ENCODE data around the gene CCDC34. TPM values are rescaled to one million over a fixed set of nuclear protein-coding genes. Genes with fewer than 3 reads are reported as not detected.

CCDC34 gene
- total RNA-seq, 2 experiments from 2014 or later, result 27.9 to 35.1 TPM

DNA sequence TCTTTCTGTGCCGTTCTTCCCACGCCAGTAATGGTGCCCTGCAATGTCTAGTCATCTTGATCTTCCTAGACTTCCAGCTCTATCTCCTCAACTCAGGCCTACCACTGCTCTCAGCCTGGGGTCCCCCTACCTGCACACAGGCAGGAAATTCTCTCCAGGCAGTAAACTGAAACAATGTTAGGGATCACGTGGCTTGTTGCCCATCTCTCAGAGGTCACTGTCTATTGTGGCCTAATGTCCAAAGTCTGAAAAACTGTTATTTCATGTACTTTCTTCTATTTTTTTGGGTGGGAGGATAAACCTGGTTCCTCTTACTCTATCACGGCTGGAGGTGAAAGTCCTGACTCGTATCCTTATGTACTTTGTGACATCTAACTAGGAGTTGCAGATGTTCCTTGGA, 59.1 kb downstream of the CCDC34 start:
- Mint-ChIP-seq H3K27ac (no peak overlapping the region), H3K4me1 (peaks cover 5% of the 10 kb centered on the region), H3K4me3 (no peak overlapping the region), H3K9me3 (no peaks in the 10 kb centered on the region), H3K36me3 (no peaks in the 10 kb centered on the region), H3K27me3 (peaks cover 3% of the 10 kb centered on the region)
- no peak for DNase-seq

DNA sequence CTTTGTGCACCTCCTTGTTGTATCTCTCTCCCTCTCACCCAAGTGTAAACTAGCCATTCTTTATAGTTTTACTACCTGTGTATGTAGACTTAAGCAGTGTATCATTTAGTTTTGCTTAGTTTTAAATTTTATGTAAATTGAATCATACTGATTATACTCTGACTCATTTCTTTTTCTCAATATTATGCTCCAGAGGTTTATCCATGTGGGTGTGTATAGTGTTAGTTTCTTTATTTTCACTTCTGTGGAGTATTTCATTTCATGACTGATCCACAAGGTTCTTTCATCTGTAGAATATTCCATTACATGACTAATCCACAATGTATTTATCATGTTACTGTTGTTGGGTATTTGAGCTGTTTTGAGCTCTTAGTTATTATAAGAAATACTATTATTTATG, 62.0 kb downstream of the CCDC34 start:
- H3K36me3 Mint-ChIP-seq, result no peaks in the 10 kb centered on the region
- no peak for DNase-seq
- H3K4me1 Mint-ChIP-seq, result peaks cover 5% of the 10 kb centered on the region
- no peak overlapping the region for H3K27ac Mint-ChIP-seq
- no peak overlapping the region for H3K4me3 Mint-ChIP-seq
- H3K9me3 Mint-ChIP-seq, result no peaks in the 10 kb centered on the region
- peaks cover 3% of the 10 kb centered on the region for H3K27me3 Mint-ChIP-seq

DNA sequence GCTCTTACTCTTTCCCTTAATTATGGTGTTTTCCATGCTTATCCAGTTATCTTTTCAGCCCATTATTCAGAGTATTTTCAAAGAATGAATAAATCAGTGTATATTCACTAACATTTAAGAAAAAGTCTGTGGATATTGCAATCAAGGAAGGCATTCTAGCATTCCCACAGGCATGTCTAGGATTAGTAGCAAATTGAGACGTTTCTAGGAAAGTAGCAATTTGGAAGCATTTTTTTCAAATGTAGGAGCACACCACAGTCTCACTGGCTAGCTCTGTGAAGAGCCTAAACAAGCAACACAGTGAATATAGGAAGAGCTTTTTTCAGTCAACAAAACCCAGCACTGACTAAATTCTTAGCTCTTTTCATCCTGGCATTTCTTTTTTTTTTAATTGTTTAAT, 65.4 kb downstream of the CCDC34 start:
- DNase-seq, result no peak
- Mint-ChIP-seq H3K4me1 (peaks cover 5% of the 10 kb centered on the region), H3K4me3 (no peak overlapping the region), H3K36me3 (no peaks in the 10 kb centered on the region), H3K27me3 (peaks cover 3% of the 10 kb centered on the region), H3K27ac (no peak overlapping the region), H3K9me3 (no peaks in the 10 kb centered on the region)

DNA sequence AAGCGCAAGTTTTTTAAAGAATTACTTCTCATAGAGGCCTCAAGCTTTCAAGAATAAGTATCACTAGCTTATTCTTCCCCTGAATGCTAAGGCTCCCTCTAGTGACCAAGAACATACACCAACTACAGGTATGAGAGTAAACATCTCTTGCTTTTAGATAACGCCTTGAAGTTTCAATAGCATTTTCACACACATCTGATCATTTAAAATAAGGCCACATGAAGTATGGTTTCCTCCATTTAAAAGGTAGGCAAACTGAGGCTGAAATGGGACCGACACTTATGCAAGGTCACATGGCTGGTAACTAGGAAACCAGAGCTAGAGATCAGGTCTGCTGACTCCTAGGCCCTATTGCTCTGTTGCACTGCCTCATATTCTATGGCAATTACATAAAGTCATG, 66.5 kb downstream of the CCDC34 start:
- Mint-ChIP-seq H3K4me1 (peaks cover 5% of the 10 kb centered on the region), H3K27me3 (peaks cover 6% of the 10 kb centered on the region), H3K27ac (no peak overlapping the region), H3K4me3 (no peak overlapping the region), H3K9me3 (peaks cover 5% of the 10 kb centered on the region), H3K36me3 (no peaks in the 10 kb centered on the region)
- DNase-seq, result no peak

DNA sequence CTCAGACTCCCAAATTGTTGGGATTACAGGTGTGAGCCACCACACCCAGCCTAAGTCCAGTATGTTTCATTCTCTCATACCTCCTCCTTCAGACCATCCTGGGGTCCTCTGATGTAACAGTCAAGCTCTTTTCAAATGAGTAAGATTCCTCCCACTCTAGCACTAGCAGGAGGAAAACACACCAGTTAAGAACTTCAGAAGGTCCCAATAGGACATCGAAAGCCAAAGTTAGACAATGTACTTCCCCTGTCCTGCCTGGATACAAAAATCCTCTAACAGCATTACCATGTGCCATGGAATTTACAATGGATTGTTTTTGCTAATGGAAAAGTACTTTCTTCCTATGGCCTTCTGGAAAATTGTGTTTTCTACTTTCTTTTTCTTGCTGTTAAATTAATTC, 67.1 kb downstream of the CCDC34 start:
- H3K4me3 Mint-ChIP-seq, result no peak overlapping the region
- peaks cover 10% of the 10 kb centered on the region for H3K9me3 Mint-ChIP-seq
- DNase-seq, result no peak
- H3K27ac Mint-ChIP-seq, result no peak overlapping the region
- peaks cover 5% of the 10 kb centered on the region for H3K27me3 Mint-ChIP-seq
- H3K4me1 Mint-ChIP-seq, result peaks cover 1% of the 10 kb centered on the region
- no peaks in the 10 kb centered on the region for H3K36me3 Mint-ChIP-seq

DNA sequence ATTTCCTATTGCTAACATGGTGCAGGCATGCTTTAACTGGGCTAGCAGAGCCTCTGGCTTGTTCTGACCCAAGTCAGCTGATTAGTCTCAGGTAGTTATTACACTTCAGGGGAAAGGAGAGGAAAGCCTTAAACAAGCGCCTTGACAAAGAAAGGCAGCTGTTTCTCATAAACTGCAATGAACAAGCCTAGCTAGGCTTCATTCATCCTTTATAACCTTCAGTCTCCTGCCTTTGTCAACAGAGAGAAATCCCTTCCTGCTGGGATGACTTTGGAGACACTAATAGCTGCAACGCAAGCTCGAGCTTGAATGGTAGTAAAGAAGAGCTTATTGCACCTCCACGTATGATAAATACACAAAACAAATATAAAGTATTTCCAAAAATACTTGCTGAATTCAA, 68.4 kb downstream of the CCDC34 start:
- H3K9me3 Mint-ChIP-seq, result peaks cover 18% of the 10 kb centered on the region
- no peak overlapping the region for H3K4me3 Mint-ChIP-seq
- no peak for DNase-seq
- peaks cover 3% of the 10 kb centered on the region for H3K27me3 Mint-ChIP-seq
- no peaks in the 10 kb centered on the region for H3K36me3 Mint-ChIP-seq
- H3K4me1 Mint-ChIP-seq, result no peaks in the 10 kb centered on the region
- H3K27ac Mint-ChIP-seq, result no peak overlapping the region

DNA sequence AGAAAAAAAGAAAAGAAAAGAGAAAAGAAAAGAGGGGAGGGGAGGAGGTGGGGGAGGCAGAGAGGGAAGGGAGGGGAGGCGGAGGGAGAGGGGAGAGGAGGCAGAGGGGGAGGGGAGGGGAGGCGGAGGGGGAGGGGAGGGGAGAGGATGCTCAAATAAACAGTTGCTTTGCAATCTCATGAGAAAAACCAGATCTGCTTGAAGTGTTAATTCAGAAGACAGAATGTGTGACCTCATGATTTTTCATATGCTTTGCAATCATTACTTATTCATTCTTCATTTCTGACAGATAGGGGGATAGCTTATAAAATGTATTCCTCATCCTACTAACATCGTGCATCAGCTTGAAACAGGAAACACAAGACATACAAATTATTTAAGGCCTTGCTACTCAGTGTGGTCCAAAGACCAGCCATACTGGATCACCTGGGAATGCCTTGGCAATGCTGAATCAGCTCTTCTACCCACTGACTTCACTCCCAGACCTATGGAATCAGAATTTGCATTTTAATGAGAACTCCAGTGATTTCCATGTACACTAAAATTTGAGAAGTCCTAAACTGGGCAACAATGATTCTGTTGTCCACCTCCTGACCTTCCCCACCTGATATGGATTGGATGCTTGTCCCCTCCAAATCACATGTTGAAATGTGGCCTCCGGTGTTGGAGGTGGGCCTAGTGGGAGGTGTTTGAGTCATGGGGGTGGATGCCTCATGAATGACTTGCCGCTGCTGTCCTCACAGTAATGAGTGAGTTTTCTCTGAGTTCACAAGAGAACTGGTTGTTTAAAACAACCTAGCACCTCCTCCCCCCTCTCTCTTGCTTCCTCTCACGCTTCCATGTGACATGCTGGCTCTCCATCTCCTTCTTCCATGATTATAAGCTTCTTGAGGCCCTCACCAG, 69.2 kb downstream of the CCDC34 start:
- Mint-ChIP-seq H3K36me3 (no peaks in the 10 kb centered on the region), H3K4me3 (no peak overlapping the region), H3K9me3 (peaks cover 19% of the 10 kb centered on the region), H3K4me1 (no peaks in the 10 kb centered on the region), H3K27ac (no peak overlapping the region), H3K27me3 (peaks cover 3% of the 10 kb centered on the region)
- no peak for DNase-seq

DNA sequence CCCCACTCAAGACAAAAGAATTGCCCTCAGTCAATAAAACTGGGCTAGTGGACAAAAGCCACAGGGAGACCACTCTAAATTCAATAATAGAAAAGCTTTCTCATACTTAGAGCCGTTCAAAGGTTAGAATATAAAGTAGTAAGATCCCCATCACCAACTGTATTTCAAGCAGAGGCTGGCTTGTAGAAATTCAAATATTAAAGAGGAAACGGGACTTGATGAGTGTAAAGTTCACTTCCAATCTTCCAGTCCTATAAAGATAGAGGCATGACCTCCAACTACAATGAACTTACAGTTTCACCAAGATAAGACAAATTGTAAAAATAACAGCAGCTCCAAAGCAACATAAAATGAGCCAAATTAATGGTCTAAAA, 70.4 kb downstream of the CCDC34 start:
- DNase-seq, result no peak
- Mint-ChIP-seq H3K4me3 (no peak overlapping the region), H3K27ac (no peak overlapping the region), H3K4me1 (no peaks in the 10 kb centered on the region), H3K9me3 (peaks cover 19% of the 10 kb centered on the region), H3K27me3 (peaks cover 3% of the 10 kb centered on the region), H3K36me3 (no peaks in the 10 kb centered on the region)

DNA sequence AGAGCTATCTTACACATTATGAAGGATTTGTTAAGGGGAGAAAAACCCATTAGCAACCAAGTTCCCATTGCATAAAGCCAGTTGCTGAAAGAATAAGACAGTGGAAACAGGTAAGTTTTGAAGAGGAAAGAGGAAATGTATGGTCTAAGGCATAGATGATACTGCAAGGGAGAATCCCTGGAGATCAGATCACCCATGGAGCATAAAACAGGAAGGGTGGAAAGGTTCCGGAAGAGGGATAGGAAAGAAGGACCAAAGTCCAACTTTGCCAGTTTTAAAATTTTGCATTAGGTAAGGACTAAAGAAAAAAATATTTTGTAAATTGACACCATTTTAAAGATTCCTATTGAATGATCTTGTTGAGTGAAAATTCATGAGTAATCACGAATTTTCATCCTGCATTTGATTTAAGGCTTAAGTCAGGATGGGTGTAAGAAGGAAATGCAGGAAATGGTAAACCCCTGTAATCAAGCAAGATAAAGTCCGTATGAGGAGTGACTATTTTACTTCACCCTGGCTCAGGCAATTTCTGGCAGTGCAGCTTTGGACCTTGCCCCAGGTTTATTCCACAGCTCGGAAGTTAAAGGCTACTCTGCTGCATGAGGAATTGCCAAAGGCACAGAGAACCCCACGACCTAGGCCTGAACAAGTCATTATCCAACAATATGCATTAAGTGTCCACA, 70.9 kb downstream of the CCDC34 start:
- Mint-ChIP-seq H3K36me3 (no peaks in the 10 kb centered on the region), H3K4me1 (no peaks in the 10 kb centered on the region), H3K27ac (no peak overlapping the region), H3K27me3 (peaks cover 3% of the 10 kb centered on the region), H3K9me3 (peaks cover 19% of the 10 kb centered on the region), H3K4me3 (no peak overlapping the region)
- DNase-seq, result no peak

DNA sequence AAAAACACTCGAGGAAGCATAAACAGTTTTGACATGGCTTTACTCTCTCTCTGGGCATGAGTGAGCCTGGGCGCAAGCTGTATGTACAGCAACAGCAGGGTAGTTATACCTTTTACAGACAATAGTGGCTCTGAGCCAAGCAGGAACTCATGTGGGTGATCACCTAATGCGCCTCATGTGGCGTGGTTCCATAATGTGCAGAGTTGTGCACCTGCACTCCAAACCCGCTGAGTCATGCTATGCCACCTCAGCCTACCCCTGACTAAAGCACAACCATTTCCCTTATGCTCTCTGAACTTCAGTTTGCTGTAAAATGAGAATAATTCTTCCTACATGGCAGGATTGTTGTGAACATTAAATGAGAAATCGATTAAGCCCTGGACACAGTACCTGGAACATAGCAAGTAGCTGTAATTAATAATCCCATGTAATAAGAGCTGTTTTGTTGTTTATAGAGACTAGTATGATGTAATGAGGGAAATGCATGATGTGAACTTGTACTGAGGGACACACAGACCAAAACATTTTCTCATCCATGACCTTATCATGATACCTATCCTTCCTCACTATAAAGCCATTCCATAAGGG, 71.6 kb downstream of the CCDC34 start:
- Mint-ChIP-seq H3K27ac (no peak overlapping the region), H3K36me3 (no peaks in the 10 kb centered on the region), H3K9me3 (peaks cover 19% of the 10 kb centered on the region), H3K27me3 (peaks cover 3% of the 10 kb centered on the region), H3K4me1 (no peaks in the 10 kb centered on the region), H3K4me3 (no peak overlapping the region)
- DNase-seq, result peak; percentile 2

DNA sequence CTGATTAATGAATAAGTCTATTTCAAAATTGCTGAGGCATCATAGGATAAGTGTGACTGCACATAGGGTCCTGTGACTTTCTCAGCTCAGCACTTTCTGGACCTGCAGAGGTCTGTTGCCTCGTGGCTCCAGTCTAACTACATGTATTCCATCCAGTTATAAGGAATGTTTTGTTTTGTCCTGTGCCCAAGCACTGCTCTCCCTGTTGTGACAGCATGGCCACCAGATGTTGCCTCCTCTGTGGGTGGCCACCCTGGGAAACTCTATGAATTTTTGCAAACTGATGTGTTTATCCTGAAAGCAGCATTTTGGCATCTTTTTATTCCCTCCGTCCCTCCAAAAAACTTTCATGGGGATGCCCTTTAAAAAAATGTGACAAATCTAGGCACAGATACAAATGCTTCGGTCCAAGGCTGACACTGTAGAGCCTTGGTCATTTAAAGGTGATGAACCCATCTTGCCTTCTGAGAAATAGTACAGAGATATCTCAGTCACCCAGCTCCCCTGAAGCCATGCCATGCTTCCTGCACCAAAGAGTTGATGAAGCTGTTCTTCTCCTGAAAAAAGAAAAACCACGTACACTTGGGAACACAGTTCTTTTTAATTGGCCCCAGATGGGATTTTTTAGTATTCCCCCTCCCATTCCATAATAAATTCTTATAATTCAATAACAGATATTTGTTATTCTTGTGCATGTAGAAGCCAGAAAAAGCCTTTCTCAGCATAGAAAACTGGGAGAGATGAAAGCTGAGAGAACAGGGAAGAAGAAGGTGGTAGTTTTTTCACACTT, 72.6 kb downstream of the CCDC34 start:
- Mint-ChIP-seq H3K4me3 (no peak overlapping the region), H3K9me3 (peaks cover 19% of the 10 kb centered on the region), H3K27me3 (peaks cover 3% of the 10 kb centered on the region), H3K27ac (no peak overlapping the region), H3K4me1 (no peaks in the 10 kb centered on the region), H3K36me3 (no peaks in the 10 kb centered on the region)
- DNase-seq, result no peak

Other genes with a start within 250 kb of the CCDC34 start
- gene LGR4, start 109.6 kb upstream of the CCDC34 start, total RNA-seq, result under 1 TPM; 0.06 to 0.08 TPM
- gene LIN7C, start 143.6 kb upstream of the CCDC34 start, total RNA-seq, result 10 to 100 TPM; 29.1 to 30.6 TPM